ENCODE measurements around the gene AKAP6.
"Not testable (repeated sequence)": the region's sequence is repeated elsewhere in the genome, so short reads cannot be mapped to it uniquely, and the experiment has no call there.

The AKAP6 gene

DNA sequence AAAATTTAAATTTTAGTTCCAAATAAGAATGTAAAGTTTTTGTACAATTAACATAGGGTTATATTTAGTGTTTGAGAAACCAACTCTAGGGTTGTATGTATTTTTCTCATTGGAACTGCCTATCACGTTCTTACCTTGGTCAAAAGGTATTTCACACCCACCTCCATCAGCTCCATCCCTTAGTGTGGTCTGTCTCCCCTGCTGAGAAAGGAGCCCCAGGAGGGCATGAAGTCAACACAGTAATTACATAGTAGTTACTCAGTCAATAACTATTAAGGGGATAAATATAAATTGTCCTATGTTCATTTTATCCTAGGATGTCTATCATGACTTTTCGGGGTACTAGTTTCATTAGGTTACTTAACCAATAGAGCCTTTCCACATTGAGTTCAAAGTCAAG, 106.3 kb downstream of the AKAP6 start:
- DNase-seq (ENCODE audit: low read depth in 2 of 3, low spot score in 1 of 3), result no peak

DNA sequence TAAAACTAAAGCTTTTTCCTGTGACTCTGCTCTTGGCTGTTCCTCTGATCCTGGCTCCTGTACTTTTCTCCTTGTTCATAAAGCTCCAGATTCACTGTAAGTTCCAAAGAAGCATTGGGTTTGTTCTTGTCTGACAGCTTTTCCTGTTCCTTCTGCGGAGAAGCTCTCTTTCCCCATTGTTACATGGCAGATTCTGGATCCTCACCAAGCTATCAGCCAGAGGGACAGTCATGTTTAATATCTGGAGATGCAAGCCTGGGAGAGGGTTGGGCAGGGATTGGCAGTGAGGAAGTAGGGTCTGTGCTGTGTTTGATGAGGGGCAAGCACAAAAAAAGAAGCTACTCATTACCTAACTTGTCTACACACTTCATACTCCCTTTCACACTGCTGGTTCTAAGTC, 107.9 kb downstream of the AKAP6 start:
- DNase-seq (ENCODE audit: low read depth in 2 of 3, low spot score in 1 of 3), result no peak

- no peak for DNase-seq (ENCODE audit: low read depth in 2 of 3, low spot score in 1 of 3)
These were observed 109.4 kb downstream of the AKAP6 start for GRCh38 chr14:32438517-32438916.

- no peak for DNase-seq (ENCODE audit: low read depth in 2 of 3, low spot score in 1 of 3)
These were observed 115.0 kb downstream of the AKAP6 start for GRCh38 chr14:32443890-32444661.

GRCh38 chr14:32447371-32447770, 118.3 kb downstream of the AKAP6 start:
- DNase-seq (ENCODE audit: low read depth in 2 of 3, low spot score in 1 of 3), result no peak

DNA sequence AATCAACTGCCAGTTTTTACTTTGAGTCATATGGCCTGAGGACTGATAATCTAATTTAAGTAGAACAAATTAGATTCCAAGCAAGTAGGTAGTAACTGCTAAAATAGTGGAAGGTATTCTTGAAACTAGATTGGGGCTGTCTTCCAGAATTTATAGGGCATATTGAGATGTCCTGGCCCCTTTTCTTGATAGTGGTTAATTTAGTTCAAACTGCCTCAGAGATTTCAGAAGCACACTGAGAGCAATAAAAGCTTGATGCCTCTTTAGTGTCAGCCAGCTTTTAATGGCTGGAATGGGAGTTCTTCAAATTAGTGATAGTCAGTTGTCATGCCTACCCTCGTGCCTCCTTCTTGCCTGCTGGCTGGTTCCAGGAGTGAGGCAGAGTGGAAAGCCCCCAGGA, 120.5 kb downstream of the AKAP6 start:
- DNase-seq (ENCODE audit: low read depth in 2 of 3, low spot score in 1 of 3), result no peak

- DNase-seq (ENCODE audit: low read depth in 2 of 3, low spot score in 1 of 3), result no peak
These were observed 122.0 kb downstream of the AKAP6 start for GRCh38 chr14:32450919-32451675.

- DNase-seq (ENCODE audit: low read depth in 2 of 3, low spot score in 1 of 3), result no peak
These were observed 125.0 kb downstream of the AKAP6 start for GRCh38 chr14:32453857-32454810.

DNA sequence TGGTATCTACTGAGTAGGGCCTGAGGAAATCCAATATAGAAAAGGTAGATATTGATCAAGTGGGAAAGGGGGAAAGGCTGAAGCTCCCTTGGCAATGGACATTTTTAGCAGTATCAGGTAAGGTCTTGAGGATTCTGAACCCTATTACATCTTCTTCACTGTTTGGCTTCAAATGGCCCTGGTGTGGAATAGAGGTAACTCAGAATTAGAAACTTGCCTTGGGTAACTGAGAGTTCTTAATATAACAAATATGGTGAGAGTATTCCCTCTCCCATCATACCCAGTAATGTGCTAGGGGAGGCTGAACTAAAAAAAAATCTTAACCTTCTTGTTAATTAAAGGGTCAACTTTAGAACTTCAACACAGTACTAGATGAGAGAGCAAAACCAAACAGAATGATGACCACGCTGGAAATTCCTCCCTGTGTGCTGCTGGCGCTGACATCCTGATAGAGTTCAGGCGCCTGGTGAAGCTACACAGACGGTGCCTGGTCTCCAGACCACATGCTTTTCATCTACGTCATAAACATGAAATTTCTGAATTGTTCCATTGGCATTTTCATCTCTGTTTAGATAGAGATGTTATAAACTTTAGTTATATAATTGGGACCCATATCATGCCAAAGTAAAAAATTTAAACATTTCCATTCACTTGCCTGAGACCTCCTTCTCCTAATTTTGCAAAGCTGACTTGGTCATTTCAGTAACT, 128.3 kb downstream of the AKAP6 start:
- DNase-seq (ENCODE audit: low read depth in 2 of 3, low spot score in 1 of 3), result no peak

GRCh38 chr14:32458720-32459119, 129.6 kb downstream of the AKAP6 start:
- no peak for DNase-seq (ENCODE audit: low read depth in 2 of 3, low spot score in 1 of 3)

DNA sequence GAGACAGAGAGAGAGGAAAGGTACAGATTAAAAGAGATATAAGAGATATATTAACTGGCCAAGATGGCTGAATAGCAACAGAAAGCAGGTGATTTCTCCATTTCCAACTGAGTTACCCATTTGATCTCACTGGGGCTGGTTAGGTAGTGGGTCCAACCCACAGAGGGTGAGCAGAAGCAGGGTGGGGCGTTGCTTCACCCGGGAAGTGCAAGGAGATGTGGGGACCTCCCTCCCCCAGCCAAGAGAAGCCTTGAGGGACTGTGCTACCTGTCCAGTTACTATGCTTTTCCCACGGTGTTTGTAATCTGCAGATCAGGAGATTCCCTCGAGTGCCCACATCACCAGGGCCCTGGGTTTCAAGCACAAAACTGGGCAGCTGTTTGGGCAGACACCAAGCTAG, 131.2 kb downstream of the AKAP6 start:
- DNase-seq (ENCODE audit: low read depth in 2 of 3, low spot score in 1 of 3), result no peak

GRCh38 chr14:32462553-32462952, 133.5 kb downstream of the AKAP6 start:
- not testable (repeated sequence) for DNase-seq (ENCODE audit: low read depth in 2 of 3, low spot score in 1 of 3)

DNA sequence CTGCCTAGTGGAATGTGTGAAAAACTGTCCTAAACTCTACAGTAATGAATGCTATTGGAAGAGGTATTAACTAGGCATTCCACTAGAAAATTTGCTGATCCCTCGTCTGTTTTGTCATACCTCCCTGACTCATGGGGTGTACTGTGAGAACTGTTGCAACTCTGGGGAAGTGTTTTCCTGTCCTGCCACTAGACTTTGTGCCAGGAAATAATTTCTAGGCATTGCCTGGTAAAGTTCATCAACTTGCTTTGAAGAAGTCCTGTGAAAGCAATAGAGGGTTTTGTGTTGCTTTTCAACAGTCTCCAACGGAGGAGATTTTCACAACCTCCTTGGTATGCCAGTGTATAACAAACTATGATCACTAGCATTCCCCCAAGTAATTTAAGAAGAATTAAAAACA, 139.9 kb downstream of the AKAP6 start:
- DNase-seq (ENCODE audit: low read depth in 2 of 3, low spot score in 1 of 3), result no peak

- no peak for DNase-seq (ENCODE audit: low read depth in 2 of 3, low spot score in 1 of 3)
These were observed 140.5 kb downstream of the AKAP6 start for GRCh38 chr14:32469388-32470160.

- DNase-seq (ENCODE audit: low read depth in 2 of 3, low spot score in 1 of 3), result no peak
These were observed 141.1 kb downstream of the AKAP6 start for GRCh38 chr14:32470161-32470715.

- DNase-seq (ENCODE audit: low read depth in 2 of 3, low spot score in 1 of 3), result no peak
These were observed 142.1 kb downstream of the AKAP6 start for GRCh38 chr14:32471181-32471580.

DNA sequence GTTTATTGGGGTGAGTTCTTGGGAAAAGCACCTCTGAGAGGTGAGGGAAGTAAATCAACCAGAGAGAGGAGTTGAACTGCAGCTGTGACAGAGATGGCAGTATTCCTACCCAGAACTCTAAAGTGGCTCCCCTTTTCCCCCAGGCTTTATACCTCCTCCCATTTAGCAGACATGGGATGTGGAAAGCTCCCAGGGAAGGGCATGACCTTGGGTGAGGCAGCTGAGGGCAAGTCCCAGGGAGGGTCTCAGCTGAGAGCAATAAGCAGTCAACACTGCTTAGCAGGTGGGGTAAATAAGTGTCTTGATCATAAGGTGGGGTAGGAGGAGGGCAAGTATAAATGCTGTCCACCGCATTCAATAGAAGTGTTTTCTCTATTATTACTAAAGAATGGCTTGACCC, 143.0 kb downstream of the AKAP6 start:
- no peak for DNase-seq (ENCODE audit: low read depth in 2 of 3, low spot score in 1 of 3)

GRCh38 chr14:32472512-32473463, 143.7 kb downstream of the AKAP6 start:
- DNase-seq (ENCODE audit: low read depth in 2 of 3, low spot score in 1 of 3), result no peak

- DNase-seq (ENCODE audit: low read depth in 2 of 3, low spot score in 1 of 3), result no peak
These were observed 144.4 kb downstream of the AKAP6 start for GRCh38 chr14:32473464-32473855.

All from stimulated activated CD4-positive, alpha-beta T cell treated with anti-CD3 and anti-CD28 coated beads, Interleukin-12 subunit alpha, Interleukin-12 subunit beta, amount 100 ng/mL, for 48 hours (primary cell).